Erythroblast (primary cell): ENCODE results near the gene EGFR.

ENCODE experiments used
- GATA1 ChIP-seq: IDR thresholded peaks from 2 replicates; pipeline ENCODE4 v1.6.1; 2011; ENCODE audit warnings: low read depth, mild to moderate bottlenecking, control low read depth, low read length, moderate library complexity
- POLR2A ChIP-seq: IDR thresholded peaks from 2 replicates; pipeline ENCODE4 v1.6.1; 2011; ENCODE audit warnings: mild to moderate bottlenecking, low read length

DNA sequence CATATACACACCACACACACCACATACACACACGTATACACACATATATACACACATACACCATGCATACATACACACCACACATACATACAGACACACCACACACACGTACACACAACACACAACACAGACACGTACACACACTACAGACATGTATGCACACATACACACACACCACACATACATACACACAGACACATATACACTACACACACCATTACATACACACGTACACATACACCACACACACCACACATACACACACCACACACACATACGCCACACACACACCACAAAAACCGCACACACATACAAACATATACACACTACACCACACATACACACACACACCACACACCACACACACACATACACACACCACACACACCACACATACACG, 184.5 kb downstream of the EGFR start:
- TF ChIP-seq POLR2A (no peak), GATA1 (no peak)
